ENCODE measurements around the gene CROCC2. TPM values are rescaled to one million over a fixed set of nuclear protein-coding genes. Genes with fewer than 3 reads are reported as not detected.

CROCC2 gene
- total RNA-seq, 2 experiments from 2014 or later = not detected

DNA sequence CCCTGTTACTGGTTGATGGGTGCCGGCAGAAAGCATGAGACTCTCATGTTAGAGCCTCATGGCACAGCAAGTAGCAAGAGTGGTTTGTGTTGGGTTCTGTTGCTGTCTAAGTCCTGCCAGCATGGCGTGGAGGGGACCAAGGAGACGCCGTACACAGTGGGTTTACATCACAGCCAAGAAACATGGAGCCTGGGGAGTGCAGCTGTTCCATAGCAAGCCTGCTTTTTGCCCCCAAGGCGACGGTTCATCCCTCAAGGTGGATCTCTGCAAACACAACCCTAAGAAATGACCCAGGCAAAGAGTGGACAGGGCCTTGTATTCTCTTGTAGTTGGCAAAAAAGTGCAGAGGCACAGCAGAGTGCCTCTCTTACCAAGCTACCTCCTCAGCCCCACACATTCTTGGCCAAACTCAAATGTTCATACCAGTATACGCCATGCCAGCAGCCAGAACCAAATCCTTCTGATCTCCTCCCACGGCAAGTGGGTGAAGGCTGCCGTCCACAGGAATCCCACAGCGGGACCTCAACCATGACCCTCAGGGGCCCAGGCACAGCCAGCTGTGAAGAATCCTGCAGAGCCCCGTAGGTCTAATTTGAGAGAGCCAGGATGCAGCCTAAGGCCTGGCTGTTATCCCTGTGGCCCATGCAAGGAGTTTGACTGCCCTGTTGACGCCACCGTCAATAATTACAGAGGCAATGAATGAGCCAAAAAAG lies 111.2 kb downstream of the CROCC2 start:
- Histone ChIP-seq H3K79me2 (ENCODE audit: insufficient read depth, low read depth, low read length) (no peaks in the 10 kb centered on the region), H3K9me3 (ENCODE audit: low read length) (peaks cover 7% of the 10 kb centered on the region; the same call in 1 of the 2 replicates), H3K4me3 (ENCODE audit: low read depth, low read length, poor library complexity, severe bottlenecking) (no peak overlapping the region), H3K4me2 (ENCODE audit: low read length) (no peak overlapping the region), H3K36me3 (ENCODE audit: insufficient read depth, low read length) (no peaks in the 10 kb centered on the region), H4K20me1 (ENCODE audit: insufficient read depth, low read length) (no peaks in the 10 kb centered on the region), H3K4me1 (ENCODE audit: insufficient read depth, low read length, poor library complexity, severe bottlenecking) (no peaks in the 10 kb centered on the region), H3K27ac (ENCODE audit: low read depth, low read length, poor library complexity, severe bottlenecking) (no peak overlapping the region), H3K9me2 (ENCODE audit: insufficient read depth, low read length) (no peaks in the 10 kb centered on the region), H2AFZ (ENCODE audit: low read length) (no peak overlapping the region)
- DNase-seq (ENCODE audit: low spot score) = no peak
- POLR2A ChIA-PET = interaction anchor here (0.6 to 1.5 kb wide), 3 partner anchors 28 to 32 kb away, joined by 3 to 4 read pairs (median 3); no protein-coding TSS in a partner anchor
- TF ChIP-seq EZH2phosphoT487 (IDR thresholded peaks at IDR 0.05; ENCODE audit: borderline replicate concordance, low read depth, low read length) = no peak
- TF ChIP-seq, protein P1, sequence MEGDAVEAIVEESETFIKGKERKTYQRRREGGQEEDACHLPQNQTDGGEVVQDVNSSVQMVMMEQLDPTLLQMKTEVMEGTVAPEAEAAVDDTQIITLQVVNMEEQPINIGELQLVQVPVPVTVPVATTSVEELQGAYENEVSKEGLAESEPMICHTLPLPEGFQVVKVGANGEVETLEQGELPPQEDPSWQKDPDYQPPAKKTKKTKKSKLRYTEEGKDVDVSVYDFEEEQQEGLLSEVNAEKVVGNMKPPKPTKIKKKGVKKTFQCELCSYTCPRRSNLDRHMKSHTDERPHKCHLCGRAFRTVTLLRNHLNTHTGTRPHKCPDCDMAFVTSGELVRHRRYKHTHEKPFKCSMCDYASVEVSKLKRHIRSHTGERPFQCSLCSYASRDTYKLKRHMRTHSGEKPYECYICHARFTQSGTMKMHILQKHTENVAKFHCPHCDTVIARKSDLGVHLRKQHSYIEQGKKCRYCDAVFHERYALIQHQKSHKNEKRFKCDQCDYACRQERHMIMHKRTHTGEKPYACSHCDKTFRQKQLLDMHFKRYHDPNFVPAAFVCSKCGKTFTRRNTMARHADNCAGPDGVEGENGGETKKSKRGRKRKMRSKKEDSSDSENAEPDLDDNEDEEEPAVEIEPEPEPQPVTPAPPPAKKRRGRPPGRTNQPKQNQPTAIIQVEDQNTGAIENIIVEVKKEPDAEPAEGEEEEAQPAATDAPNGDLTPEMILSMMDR (conservative IDR thresholded peaks at IDR 0.05; ENCODE audit: low read length) = no peak
- BruUV-seq (replicated peaks) = no TSS peak
- CTCF ChIA-PET (ENCODE audit: unreplicated experiment) = no interaction called here
- intact Hi-C loops (cut with micrococcal nuclease; ENCODE audit: unreplicated experiment) = no loop called here

DNA sequence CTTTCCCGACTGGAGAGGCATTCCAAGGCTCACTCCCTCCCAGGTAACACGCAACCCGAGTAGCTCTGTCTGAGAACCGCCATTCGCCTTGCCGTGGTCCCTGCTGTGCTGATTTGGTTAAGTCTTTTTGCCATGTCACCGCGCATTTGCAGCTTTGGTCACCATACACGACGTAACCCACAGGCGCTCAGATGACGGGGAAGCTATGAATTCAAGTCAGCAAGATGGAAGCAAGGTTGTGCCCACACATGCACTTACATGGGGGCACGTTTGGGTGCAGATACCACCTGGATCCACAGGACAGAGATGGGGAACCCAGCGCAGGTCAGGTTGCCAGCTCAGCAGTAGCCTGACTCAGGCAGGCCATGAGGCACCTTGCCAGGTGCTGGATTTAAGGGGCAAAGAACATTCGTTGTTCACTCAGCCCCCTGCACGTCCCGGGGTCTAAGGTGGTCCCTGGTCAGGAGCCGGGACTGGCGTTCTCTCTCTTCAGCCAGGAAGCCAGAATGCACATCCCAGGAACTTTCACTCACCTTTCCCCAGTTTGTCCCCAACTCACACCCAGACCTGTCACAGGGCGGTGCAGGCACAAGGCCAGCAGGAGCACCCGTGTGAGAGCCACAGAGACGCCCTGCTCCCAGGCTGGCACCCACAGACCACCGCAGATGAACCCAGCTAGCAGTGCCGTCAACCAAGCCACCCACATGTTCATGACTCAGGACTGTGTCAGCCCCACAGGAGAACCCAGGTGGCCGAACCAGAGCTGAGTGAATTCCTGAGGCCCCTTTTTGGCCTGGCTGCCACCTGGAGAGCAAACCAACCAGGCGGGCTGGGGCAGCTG lies 112.1 kb downstream of the CROCC2 start:
- Histone ChIP-seq H3K9me3 (ENCODE audit: low read length) (peaks cover 7% of the 10 kb centered on the region; the same call in 1 of the 2 replicates), H3K4me2 (ENCODE audit: low read length) (no peak overlapping the region), H3K4me1 (ENCODE audit: insufficient read depth, low read length, poor library complexity, severe bottlenecking) (no peaks in the 10 kb centered on the region), H2AFZ (ENCODE audit: low read length) (no peak overlapping the region), H3K36me3 (ENCODE audit: insufficient read depth, low read length) (no peaks in the 10 kb centered on the region), H4K20me1 (ENCODE audit: insufficient read depth, low read length) (no peaks in the 10 kb centered on the region), H3K27ac (ENCODE audit: low read depth, low read length, poor library complexity, severe bottlenecking) (no peak overlapping the region), H3K9me2 (ENCODE audit: insufficient read depth, low read length) (no peaks in the 10 kb centered on the region), H3K4me3 (ENCODE audit: low read depth, low read length, poor library complexity, severe bottlenecking) (no peak overlapping the region), H3K79me2 (ENCODE audit: insufficient read depth, low read depth, low read length) (no peaks in the 10 kb centered on the region)
- intact Hi-C loops (cut with micrococcal nuclease; ENCODE audit: unreplicated experiment) = no loop called here
- POLR2A ChIA-PET = interaction anchor here (0.6 to 1.5 kb wide), 2 partner anchors 28 to 31 kb away, joined by 3 to 4 read pairs; no protein-coding TSS in a partner anchor
- CTCF ChIA-PET (ENCODE audit: unreplicated experiment) = no interaction called here
- no TSS peak for BruUV-seq (replicated peaks)
- DNase-seq (ENCODE audit: low spot score) = no peak
- TF ChIP-seq, protein P1 (conservative IDR thresholded peaks at IDR 0.05; ENCODE audit: low read length) = no peak
- no peak for TF ChIP-seq EZH2phosphoT487 (IDR thresholded peaks at IDR 0.05; ENCODE audit: borderline replicate concordance, low read depth, low read length)
